ENCODE data around the gene SLC49A3. TPM values are rescaled to one million over a fixed set of nuclear protein-coding genes. Genes with fewer than 3 reads are reported as not detected.

The SLC49A3 gene
- total RNA-seq, 1 experiment from 2014 or later = 5.5 TPM

DNA sequence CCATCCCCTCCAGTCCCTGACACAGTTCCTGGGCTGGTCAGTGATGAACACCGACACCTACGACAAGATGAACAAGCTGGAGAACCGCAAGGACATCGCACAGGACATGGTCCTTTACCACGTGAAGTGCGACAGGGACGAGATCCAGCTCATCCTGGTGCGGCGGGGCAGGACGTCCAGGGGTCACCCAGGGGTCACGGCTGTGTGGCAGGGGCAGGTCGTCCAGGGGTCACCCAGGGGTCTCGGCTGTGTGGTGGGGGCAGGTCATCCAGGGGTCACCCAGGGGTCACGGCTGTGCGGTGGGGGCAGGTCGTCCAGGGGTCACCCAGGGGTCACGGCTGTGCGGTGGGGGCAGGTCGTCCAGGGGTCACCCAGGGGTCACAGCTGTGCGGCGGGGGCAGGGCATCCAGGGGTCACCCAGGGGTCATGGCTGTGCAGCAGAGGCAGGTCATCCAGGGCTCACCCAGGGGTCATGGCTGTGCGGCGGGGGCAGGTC, 31.6 kb downstream of the SLC49A3 start:
- no TSS peak for BruUV-seq (replicated peaks)
- no peaks in the 10 kb centered on the region for H3K9me2 ChIP-seq (ENCODE audit: insufficient read depth)
- H2AFZ ChIP-seq (ENCODE audit: low read depth, low read length, poor library complexity, severe bottlenecking) = no peak overlapping the region
- H3K4me3 ChIP-seq (replicated peaks in 1 of 2; ENCODE audit: low read depth in 1 of 2, low read length in 2 of 2) = no peak overlapping the region
- H3K9ac ChIP-seq (ENCODE audit: low read length) = no peak overlapping the region
- intact Hi-C loops (cut with micrococcal nuclease) = no loop called here
- RAD21 ChIA-PET (ENCODE audit: low non-redundant PET in 1 of 2, low total read pairs in 2 of 2, uncharacterized antibody in 2 of 2, unreplicated experiment in 2 of 2) = no interaction called here
- no peaks in the 10 kb centered on the region for H4K20me1 ChIP-seq (ENCODE audit: insufficient read depth)
- TF ChIP-seq TCF7L2 (IDR thresholded peaks at IDR 0.05; ENCODE audit: borderline replicate concordance, extremely low read depth, insufficient read depth, insufficient read length) (no peak), SRF (IDR thresholded peaks at IDR 0.05; ENCODE audit: low read depth) (no peak), JUND (IDR thresholded peaks at IDR 0.05) (no peak), FOSL1 (IDR thresholded peaks at IDR 0.05; ENCODE audit: low read depth) (no peak), RAD21 (IDR thresholded peaks at IDR 0.05; ENCODE audit: low read depth) (no peak), ZNF274 (IDR thresholded peaks at IDR 0.05; ENCODE audit: low read depth, low read length) (no peak), POLR2A (IDR thresholded peaks at IDR 0.05; ENCODE audit: borderline replicate concordance, extremely low read depth, insufficient read depth, insufficient read length) (no peak), CEBPB (IDR thresholded peaks at IDR 0.05; ENCODE audit: low read depth) (no peak)
- TF ChIP-seq, protein P1, sequence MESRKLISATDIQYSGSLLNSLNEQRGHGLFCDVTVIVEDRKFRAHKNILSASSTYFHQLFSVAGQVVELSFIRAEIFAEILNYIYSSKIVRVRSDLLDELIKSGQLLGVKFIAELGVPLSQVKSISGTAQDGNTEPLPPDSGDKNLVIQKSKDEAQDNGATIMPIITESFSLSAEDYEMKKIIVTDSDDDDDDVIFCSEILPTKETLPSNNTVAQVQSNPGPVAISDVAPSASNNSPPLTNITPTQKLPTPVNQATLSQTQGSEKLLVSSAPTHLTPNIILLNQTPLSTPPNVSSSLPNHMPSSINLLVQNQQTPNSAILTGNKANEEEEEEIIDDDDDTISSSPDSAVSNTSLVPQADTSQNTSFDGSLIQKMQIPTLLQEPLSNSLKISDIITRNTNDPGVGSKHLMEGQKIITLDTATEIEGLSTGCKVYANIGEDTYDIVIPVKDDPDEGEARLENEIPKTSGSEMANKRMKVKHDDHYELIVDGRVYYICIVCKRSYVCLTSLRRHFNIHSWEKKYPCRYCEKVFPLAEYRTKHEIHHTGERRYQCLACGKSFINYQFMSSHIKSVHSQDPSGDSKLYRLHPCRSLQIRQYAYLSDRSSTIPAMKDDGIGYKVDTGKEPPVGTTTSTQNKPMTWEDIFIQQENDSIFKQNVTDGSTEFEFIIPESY (IDR thresholded peaks at IDR 0.05; ENCODE audit: extremely low read depth, insufficient replicate concordance, low read length) = no peak
- H3K79me2 ChIP-seq (ENCODE audit: insufficient read depth, low read length) = no peaks in the 10 kb centered on the region
- H3K4me2 ChIP-seq (ENCODE audit: low read length) = no peak overlapping the region
- no peak for ATAC-seq
- H3K4me1 ChIP-seq (ENCODE audit: control insufficient read depth in 1 of 2, insufficient read depth in 2 of 2, low read length in 2 of 2) = no peaks in the 10 kb centered on the region
- H3K9me3 ChIP-seq (ENCODE audit: control insufficient read depth in 1 of 2, insufficient read depth in 1 of 2, low read depth in 1 of 2, low read length in 2 of 2) = no peaks in the 10 kb centered on the region
- no peaks in the 10 kb centered on the region for H3K36me3 ChIP-seq (ENCODE audit: control insufficient read depth in 1 of 2, insufficient read depth in 2 of 2, low read length in 2 of 2)
- POLR2A ChIA-PET = no interaction called here
- no peak overlapping the region; the same call in 1 of the 2 replicates for H3K27ac ChIP-seq (ENCODE audit: low read depth, low read length)
- no peaks in the 10 kb centered on the region for H3K27me3 ChIP-seq (ENCODE audit: insufficient read depth, low read length)
- CTCF ChIA-PET = no interaction called here
- no peak for DNase-seq (ENCODE audit: low read depth, low spot score)

Measured in HCT116 (cell line).